ENCODE results near the gene CALML6.
A peak's percentile ranks its signal among the peaks of the same experiment; 100 is the strongest.

- TF ChIP-seq POLR2AphosphoS5 (IDR thresholded peaks at IDR 0.05; ENCODE audit: low read depth, low read length) (no peak), POLR2A (IDR thresholded peaks at IDR 0.05; ENCODE audit: low read depth, low read length) (peak; percentile 56; the same call in 1 of the 2 replicates), TAF1 (IDR thresholded peaks at IDR 0.05; ENCODE audit: borderline replicate concordance, low read depth, low read length) (0 out of 2 replicates have a peak, but pooled peaks have one; percentile 53)
Observed at GRCh38 chr1:1890506-1891348, 24.3 kb upstream of the CALML6 start, which contains the start of gene GNB1.
